Activated T-cell treated with anti-CD3 and anti-CD28 coated beads for 48 hours (primary cell): Measurements from ENCODE around the gene HSFY2.
"Not testable (repeated sequence)": the region's sequence is repeated elsewhere in the genome, so short reads cannot be mapped to it uniquely, and the experiment has no call there.

ENCODE experiments used
- DNase-seq: peaks from one replicate; pipeline ENCODE4 v3.0.0-alpha.2; 2020; ENCODE audit warnings: low read depth

Gene HSFY2, protein sequence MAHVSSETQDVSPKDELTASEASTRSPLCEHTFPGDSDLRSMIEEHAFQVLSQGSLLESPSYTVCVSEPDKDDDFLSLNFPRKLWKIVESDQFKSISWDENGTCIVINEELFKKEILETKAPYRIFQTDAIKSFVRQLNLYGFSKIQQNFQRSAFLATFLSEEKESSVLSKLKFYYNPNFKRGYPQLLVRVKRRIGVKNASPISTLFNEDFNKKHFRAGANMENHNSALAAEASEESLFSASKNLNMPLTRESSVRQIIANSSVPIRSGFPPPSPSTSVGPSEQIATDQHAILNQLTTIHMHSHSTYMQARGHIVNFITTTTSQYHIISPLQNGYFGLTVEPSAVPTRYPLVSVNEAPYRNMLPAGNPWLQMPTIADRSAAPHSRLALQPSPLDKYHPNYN

DNA sequence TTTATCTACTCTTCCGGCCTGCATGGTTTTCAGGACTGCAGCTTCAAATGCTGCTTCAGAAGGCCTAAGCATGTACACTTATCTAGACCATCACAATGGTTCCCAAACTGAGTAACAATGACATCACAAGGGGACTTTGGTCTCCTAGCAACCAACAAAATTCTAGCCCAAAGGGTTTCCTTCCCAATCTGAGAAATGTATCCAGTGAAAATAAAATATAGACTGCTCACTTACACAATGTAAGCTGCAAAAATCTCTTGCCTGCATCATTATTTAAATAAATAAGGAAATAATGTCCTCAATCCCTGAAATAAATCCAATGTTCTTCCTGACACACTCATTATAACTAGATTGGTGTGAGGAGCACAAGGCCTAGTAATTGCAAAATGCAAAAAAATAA is at the start of gene HSFY2:
Gene HSFY2 (minus strand): TSS at position 101 of the 400 bp plus-strand sequence. CDS start 117 bp downstream, outside the sequence.
- not testable (repeated sequence) for DNase-seq

DNA sequence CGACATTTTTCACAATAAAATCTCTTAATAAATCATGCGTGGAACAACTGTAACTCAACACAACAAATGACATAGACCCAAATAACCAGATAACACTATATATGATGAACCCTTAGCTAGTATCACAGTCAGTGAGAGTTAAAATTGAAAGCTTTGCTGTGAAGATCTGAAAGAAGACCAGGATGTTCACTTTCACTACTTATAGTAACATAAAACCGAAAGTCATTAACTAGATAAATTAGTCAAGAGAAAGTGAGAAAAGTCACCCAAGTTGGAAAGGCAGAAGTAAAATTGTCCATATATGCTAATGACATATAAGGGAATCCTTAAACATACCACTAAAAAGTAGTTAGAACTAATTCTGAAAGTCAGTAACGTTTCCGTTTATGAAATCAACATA is 42.2 kb upstream of the HSFY2 start:
- DNase-seq, result not testable (repeated sequence)

DNA sequence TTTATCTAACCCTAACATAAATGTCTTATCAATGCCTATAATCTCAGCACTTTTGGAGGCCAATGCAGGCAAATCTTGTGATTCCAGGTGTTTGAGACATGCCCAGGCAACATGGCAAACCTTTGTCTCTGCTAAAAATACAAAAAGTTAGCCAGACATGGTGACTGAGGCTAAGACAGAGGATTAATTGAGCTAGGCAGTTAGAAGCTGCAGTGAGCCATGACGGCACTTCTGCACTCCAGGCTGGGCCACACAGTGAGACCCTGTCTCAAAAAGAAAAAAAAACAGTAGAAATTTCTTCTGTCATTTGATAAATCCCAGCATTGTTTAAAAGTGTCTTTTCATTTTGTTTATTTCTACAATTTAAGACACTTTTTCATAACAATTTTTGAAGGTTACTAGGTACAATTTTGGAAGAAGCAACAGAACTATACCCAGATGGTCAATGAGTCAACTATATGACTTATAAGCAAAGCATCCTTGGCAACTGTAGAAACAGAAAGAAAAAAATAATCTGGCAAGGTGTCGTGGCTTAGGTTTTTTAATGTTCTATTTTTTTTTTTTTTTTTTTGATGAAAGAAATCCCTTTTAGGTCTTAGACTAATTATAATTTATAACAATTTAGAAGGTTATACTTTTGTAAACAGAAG is 15.3 kb upstream of the HSFY2 start:
- not testable (repeated sequence) for DNase-seq

DNA sequence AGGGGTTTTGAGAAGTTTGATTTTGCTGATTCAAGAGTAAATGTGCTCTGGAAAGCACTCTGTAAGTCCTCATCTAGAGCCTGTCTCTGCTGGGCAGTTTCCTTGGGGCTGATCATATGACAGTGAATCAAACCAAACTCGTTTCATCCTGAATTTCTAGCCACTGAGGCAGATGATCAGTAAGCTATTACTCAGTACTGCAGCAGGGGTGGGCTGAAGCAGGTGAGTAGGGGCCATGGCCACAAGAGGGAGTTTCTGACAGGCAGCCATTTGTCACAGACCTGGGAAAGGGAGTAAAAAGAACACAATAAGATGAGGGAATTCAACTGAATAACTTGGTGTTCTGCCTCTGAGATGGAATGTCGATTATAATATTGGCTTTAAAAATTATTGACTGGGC is 19.5 kb downstream of the HSFY2 start:
- DNase-seq, result not testable (repeated sequence)

DNA sequence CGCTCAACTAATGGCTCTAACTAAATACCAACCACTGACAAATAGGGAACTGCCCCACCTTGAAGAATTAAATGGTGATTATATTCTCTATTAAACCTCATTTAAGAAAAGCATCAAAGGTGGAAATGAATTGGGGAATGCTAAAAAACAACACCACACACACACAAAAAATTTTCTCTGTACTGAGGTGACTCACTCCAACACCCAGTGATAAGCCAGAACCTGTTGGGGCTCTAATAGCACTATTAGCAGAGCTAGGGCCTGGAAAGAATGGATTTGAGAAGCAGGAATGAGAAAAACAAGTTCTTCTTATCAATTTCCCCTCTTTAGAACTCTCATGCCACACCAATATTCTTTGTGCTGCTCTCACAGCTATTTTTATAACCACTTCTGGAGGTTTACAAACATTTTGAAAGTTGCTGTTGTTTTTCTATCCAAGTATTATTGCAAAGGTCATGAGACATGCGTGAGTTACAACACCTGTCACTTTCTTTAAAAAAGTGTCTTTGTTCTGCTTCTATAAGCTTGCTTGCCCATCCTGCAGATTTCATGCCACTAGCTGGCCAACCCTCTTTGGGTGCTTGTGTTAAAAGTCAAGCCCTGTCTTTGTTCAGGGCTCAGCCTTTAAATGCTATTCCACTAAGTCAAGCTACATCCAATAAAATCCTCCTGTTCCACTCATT is 20.3 kb downstream of the HSFY2 start:
- not testable (repeated sequence) for DNase-seq

DNA sequence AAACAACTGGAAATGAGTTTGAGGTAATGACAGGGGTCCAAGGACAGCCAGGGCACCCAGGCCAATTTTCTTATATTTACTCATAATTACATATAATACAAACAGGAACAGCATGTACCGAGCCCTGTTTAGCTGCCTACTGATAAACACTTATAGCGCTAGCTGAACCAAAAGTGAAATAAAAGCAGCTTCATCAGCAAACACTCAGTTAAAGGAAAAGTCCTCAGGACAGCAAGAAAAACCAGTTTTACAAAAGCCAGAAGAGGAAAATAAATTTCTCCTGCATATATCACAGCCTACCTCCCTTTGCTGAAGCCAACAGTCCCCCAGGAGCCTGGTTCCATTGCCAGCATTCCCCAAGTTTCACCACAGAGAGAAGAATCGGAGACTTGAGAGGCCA is 49.8 kb downstream of the HSFY2 start:
- not testable (repeated sequence) for DNase-seq
